Sigmoid colon (tissue), 4 donors: Measurements from ENCODE around the gene PRUNE2.

Experiments
- EP300 ChIP-seq, 4 donors: sonication (generic); formaldehyde crosslinking; IDR thresholded peaks; one replicate each; pipeline ENCODE4 v1.6.1; 2017; ENCODE audit warnings: antibody characterized with exemption in 4 of 4
- POLR2A ChIP-seq, 2 donors: fragments of 450-650 bp; IDR thresholded peaks; one replicate each; pipeline ENCODE4 v1.6.1; 2016; ENCODE audit warnings: antibody characterized with exemption in 2 of 2, mild to moderate bottlenecking in 2 of 2, moderate library complexity in 2 of 2
- POLR2AphosphoS5 ChIP-seq, 4 donors: sonication (generic); formaldehyde crosslinking; IDR thresholded peaks; one replicate each; pipeline ENCODE4 v1.6.1; 2017; ENCODE audit warnings: antibody characterized with exemption in 4 of 4
- TF ChIP-seq, protein P1 (sequence below), 4 experiments: fragments of 450-650 bp in 3 of 4; fragments of 200-600 bp in 1 of 4; IDR thresholded peaks; one replicate each; pipeline ENCODE4 v1.5.1; 2016 to 2019; ENCODE audit warnings: antibody characterized with exemption in 4 of 4, mild to moderate bottlenecking in 3 of 4, moderate library complexity in 2 of 4

DNA sequence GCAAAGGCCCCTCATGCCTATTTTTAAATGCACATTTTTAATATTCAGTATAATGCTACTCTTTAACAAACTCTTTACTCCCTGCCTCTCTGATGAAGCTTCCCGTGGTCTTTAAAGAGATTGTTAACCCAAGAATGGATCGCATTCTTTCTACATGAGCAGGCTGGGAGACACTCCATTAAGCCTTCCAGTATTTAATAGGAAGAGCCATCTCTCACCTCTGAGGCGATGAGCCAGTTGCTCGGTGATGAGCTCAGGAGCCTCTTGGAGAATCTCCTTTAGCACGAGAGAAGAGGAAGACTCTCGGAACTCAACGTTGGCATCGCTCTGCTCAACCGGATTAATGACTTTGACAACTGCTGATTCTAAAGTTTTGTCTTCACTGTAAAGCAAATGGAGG is 59.6 kb downstream of the PRUNE2 start:
- TF ChIP-seq, protein P1, sequence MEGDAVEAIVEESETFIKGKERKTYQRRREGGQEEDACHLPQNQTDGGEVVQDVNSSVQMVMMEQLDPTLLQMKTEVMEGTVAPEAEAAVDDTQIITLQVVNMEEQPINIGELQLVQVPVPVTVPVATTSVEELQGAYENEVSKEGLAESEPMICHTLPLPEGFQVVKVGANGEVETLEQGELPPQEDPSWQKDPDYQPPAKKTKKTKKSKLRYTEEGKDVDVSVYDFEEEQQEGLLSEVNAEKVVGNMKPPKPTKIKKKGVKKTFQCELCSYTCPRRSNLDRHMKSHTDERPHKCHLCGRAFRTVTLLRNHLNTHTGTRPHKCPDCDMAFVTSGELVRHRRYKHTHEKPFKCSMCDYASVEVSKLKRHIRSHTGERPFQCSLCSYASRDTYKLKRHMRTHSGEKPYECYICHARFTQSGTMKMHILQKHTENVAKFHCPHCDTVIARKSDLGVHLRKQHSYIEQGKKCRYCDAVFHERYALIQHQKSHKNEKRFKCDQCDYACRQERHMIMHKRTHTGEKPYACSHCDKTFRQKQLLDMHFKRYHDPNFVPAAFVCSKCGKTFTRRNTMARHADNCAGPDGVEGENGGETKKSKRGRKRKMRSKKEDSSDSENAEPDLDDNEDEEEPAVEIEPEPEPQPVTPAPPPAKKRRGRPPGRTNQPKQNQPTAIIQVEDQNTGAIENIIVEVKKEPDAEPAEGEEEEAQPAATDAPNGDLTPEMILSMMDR (IDR thresholded peaks at IDR 0.05), result no peak
- TF ChIP-seq POLR2A (IDR thresholded peaks at IDR 0.05), result no peak
- TF ChIP-seq POLR2AphosphoS5 (IDR thresholded peaks at IDR 0.05), result no peak
- TF ChIP-seq EP300 (IDR thresholded peaks at IDR 0.05), result no peak
